ENCODE measurements around the gene TBC1D2.
A peak's percentile ranks its signal among the peaks of the same experiment; 100 is the strongest.

Gene TBC1D2

GRCh38 chr9:98227883-98228282 lies 27.6 kb downstream of the TBC1D2 start:
- DNase-seq (ENCODE audit: low read depth), result no peak
- no peak overlapping the region for H3K4me3 ChIP-seq (replicated peaks; ENCODE audit: low read depth, low read length)
- TF ChIP-seq CTCF (IDR thresholded peaks at IDR 0.05; ENCODE audit: low read length, missing control alignments), result no peak

- no peak for DNase-seq (ENCODE audit: low read depth)
- TF ChIP-seq CTCF (IDR thresholded peaks at IDR 0.05; ENCODE audit: low read length, missing control alignments), result no peak
- H3K4me3 ChIP-seq (replicated peaks; ENCODE audit: low read depth, low read length), result no peak overlapping the region
These were observed 28.5 kb downstream of the TBC1D2 start for GRCh38 chr9:98226957-98227356.

GRCh38 chr9:98226516-98226915 lies 28.9 kb downstream of the TBC1D2 start:
- no peak for TF ChIP-seq CTCF (IDR thresholded peaks at IDR 0.05; ENCODE audit: low read length, missing control alignments)
- no peak overlapping the region for H3K4me3 ChIP-seq (replicated peaks; ENCODE audit: low read depth, low read length)
- peak; percentile 17 for DNase-seq (ENCODE audit: low read depth)

GRCh38 chr9:98225015-98225442 lies 30.4 kb downstream of the TBC1D2 start:
- H3K4me3 ChIP-seq (replicated peaks; ENCODE audit: low read depth, low read length), result no peak overlapping the region

GRCh38 chr9:98222885-98223691 lies 32.4 kb downstream of the TBC1D2 start:
- no peak overlapping the region for H3K4me3 ChIP-seq (replicated peaks; ENCODE audit: low read depth, low read length)
- no peak for TF ChIP-seq CTCF (IDR thresholded peaks at IDR 0.05; ENCODE audit: low read length, missing control alignments)
- DNase-seq (ENCODE audit: low read depth), result peak; percentile 97

More at GRCh38 chr9:98225015-98225442, 30.4 kb downstream of the TBC1D2 start:
- no peak for DNase-seq (ENCODE audit: low read depth)
- no peak for TF ChIP-seq CTCF (IDR thresholded peaks at IDR 0.05; ENCODE audit: low read length, missing control alignments)

GRCh38 chr9:98220911-98221310 lies 34.5 kb downstream of the TBC1D2 start:
- no peak for TF ChIP-seq CTCF (IDR thresholded peaks at IDR 0.05; ENCODE audit: low read length, missing control alignments)
- H3K4me3 ChIP-seq (replicated peaks; ENCODE audit: low read depth, low read length), result no peak overlapping the region
- DNase-seq (ENCODE audit: low read depth), result no peak

Data from fibroblast of pulmonary artery (primary cell).